ENCODE results near the gene TRMT5.

DNA sequence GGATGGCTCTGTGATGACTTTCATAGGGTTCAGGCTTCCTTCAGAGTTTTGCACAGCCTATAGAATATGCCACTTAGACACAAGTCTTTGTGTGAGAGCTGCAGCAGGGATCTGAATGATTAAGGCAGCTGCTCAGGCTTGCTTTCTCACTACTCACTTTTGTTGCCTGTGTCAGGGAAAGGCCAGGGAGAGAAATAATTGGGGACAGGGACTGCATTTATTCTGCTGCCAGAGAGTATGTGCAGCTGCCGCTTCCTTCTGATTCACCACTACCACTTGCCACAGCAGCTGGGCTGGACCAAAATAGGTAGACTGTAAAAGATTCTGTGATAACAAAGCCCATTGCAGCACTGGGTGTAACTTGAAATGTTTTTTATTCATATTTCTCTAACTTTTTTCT, 49.7 kb downstream of the TRMT5 start:
- TF ChIP-seq, protein P1, sequence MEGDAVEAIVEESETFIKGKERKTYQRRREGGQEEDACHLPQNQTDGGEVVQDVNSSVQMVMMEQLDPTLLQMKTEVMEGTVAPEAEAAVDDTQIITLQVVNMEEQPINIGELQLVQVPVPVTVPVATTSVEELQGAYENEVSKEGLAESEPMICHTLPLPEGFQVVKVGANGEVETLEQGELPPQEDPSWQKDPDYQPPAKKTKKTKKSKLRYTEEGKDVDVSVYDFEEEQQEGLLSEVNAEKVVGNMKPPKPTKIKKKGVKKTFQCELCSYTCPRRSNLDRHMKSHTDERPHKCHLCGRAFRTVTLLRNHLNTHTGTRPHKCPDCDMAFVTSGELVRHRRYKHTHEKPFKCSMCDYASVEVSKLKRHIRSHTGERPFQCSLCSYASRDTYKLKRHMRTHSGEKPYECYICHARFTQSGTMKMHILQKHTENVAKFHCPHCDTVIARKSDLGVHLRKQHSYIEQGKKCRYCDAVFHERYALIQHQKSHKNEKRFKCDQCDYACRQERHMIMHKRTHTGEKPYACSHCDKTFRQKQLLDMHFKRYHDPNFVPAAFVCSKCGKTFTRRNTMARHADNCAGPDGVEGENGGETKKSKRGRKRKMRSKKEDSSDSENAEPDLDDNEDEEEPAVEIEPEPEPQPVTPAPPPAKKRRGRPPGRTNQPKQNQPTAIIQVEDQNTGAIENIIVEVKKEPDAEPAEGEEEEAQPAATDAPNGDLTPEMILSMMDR (IDR thresholded peaks at IDR 0.05), result no peak
- TF ChIP-seq ZNF532 (CRISPR knock-in tag; IDR thresholded peaks at IDR 0.05; ENCODE audit: borderline replicate concordance), result no peak
- TF ChIP-seq ATF1 (CRISPR knock-in tag; IDR thresholded peaks at IDR 0.05), result no peak
- TF ChIP-seq TEAD1 (CRISPR knock-in tag; IDR thresholded peaks at IDR 0.05), result no peak
- no peak for TF ChIP-seq TEAD4 (CRISPR knock-in tag; IDR thresholded peaks at IDR 0.05)

Data from WTC11 (cell line).